NCI-H446 treated with DMSO at 0.1 percent for 48 hours (cell line): ENCODE results near the gene COQ3.

Experiments
- DNase-seq: peaks from one replicate; lab custom pipeline; 2025; lab: John Stamatoyannopoulos, UW

Gene COQ3

DNA sequence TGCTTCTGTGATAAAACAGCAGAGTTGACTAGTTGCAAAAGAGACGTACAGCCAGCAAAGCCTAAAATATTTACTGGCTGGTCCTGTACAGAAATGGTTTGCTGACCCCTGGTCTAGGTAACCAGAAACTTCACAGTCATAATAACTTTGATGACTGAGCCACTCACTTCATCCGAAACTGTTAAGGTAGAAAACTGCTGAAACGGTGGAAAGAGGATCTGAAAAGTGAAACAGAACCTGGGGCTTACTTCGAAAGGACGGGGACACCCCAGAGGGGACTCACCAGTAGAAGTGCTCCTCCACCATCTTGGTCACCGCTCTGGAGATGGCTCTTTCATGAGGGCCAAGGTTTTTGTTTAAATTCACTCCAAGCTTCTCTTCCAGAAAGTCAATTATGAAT is 60.9 kb downstream of the COQ3 start:
- DNase-seq, result no peak

GRCh38 chr6:99331531-99331930 is 62.5 kb downstream of the COQ3 start:
- DNase-seq, result no peak

DNA sequence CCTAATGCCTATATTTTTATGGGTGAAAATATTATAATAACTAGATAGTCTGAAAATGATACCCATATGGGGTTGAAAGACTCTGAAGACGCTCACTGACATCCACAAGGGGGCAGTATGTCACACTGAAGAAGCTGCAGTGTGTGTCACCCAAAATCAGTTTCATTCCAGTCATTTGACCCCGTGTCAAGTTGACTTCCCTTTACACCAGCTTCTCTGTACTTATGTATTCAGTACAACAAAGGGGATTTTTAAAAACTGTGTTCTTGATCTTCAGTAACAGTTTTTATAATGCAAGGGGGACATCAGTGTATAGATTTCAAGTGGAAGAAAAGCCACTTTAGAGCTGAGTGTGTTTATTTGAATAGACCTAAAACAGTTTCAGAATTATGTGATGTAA is 63.8 kb downstream of the COQ3 start:
- DNase-seq, result no peak

- DNase-seq, result no peak
Observed at GRCh38 chr6:99324996-99325395, 69.0 kb downstream of the COQ3 start.
